Endothelial cell of umbilical vein (primary cell): ENCODE results near the gene CDH22. TPM values are rescaled to one million over a fixed set of nuclear protein-coding genes. Genes with fewer than 3 reads are reported as not detected.

Source experiments
- BruUV-seq: library from RNA; stranded (reverse); fragments of 400-500 nt; replicated peaks from 2 replicates; lab custom pipeline; 2021; lab: Mats Ljungman, UMichigan
- CTCF ChIA-PET: fragments of 300-600, 350-600 bp; sonication (Branson Sonifier 250); formaldehyde crosslinking; loops from one replicate; lab custom pipeline; 2021; ENCODE audit warnings: antibody characterized with exemption, inconsistent platforms; lab: Charles Lee
- POLR2A ChIA-PET: fragments of 300-600, 350-600 bp; sonication (Branson Sonifier 250); formaldehyde crosslinking; loops from one replicate; lab custom pipeline; 2021; ENCODE audit warnings: antibody characterized with exemption, inconsistent platforms; lab: Charles Lee
- DNase-seq: peaks from one replicate; pipeline ENCODE4 v3.0.0-alpha.2; 2011; ENCODE audit warnings: low read depth, low spot score
- FAIRE-seq: peaks from 2 replicates; lab custom pipeline; 2011; peaks lifted over from hg19 to GRCh38; lab: Jason Lieb, UNC
- H2AFZ ChIP-seq: 2 replicates; pipeline ENCODE4 v1.6.0; 2012; ENCODE audit warnings: low read depth, low read length, control low read depth, inconsistent platforms
- H3K27ac ChIP-seq: 2 replicates; pipeline ENCODE4 v1.5.1; 2011; ENCODE audit warnings: low read depth, mild to moderate bottlenecking, control low read depth, low read length, moderate library complexity; ENCODE audit not compliant: insufficient read depth
- H3K27me3 ChIP-seq, 2 experiments: 2 replicates each; pipeline versions ENCODE4 v1.6.0 to v1.6.1; 2011; ENCODE audit warnings: low read length in 2 of 2, mixed read lengths in 1 of 2; ENCODE audit not compliant: control insufficient read depth in 2 of 2, insufficient read depth in 2 of 2
- H3K36me3 ChIP-seq, 2 experiments: 2 replicates in 1 of 2; 3 replicates in 1 of 2; pipeline ENCODE4 v1.5.1; 2011; ENCODE audit warnings: low read length in 2 of 2, mild to moderate bottlenecking in 1 of 2, moderate library complexity in 1 of 2; ENCODE audit not compliant: control insufficient read depth in 2 of 2, insufficient read depth in 2 of 2; ENCODE audit errors: extremely low read depth in 1 of 2
- H3K4me1 ChIP-seq: 3 replicates; pipeline ENCODE4 v1.5.1; 2011; ENCODE audit warnings: mild to moderate bottlenecking, low read length; ENCODE audit not compliant: control insufficient read depth, insufficient read depth; ENCODE audit errors: extremely low read depth
- H3K4me2 ChIP-seq: 2 replicates; pipeline ENCODE4 v1.6.1; 2011; ENCODE audit warnings: low read length, control low read depth, mixed read lengths; ENCODE audit not compliant: insufficient read depth
- H3K4me3 ChIP-seq, 3 experiments: fragments of 200-600 bp in 1 of 3; sonication (generic), shearing (Covaris generic) in 1 of 3; replicated peaks in 1 of 3; 2 replicates each; pipeline ENCODE4 v1.5.1; 2011 to 2016; ENCODE audit warnings: control low read depth in 3 of 3, low read length in 3 of 3, mild to moderate bottlenecking in 2 of 3, inconsistent platforms in 1 of 3, low read depth in 1 of 3, moderate library complexity in 1 of 3; ENCODE audit not compliant: insufficient read depth in 1 of 3
- H3K79me2 ChIP-seq: 2 replicates; pipeline ENCODE4 v1.6.0; 2012; ENCODE audit warnings: low read length, inconsistent platforms; ENCODE audit not compliant: control insufficient read depth, insufficient read depth
- H3K9ac ChIP-seq: replicated peaks from 2 replicates; pipeline ENCODE3; 2011; ENCODE audit warnings: low read length, control low read depth; ENCODE audit not compliant: insufficient read depth; ENCODE audit errors: extremely low read depth
- H3K9me1 ChIP-seq: replicated peaks from 3 replicates; pipeline ENCODE4 v1.6.0; 2011; ENCODE audit warnings: mild to moderate bottlenecking, low read length; ENCODE audit not compliant: control insufficient read depth, insufficient read depth; ENCODE audit errors: extremely low read depth
- H3K9me3 ChIP-seq: replicated peaks from 2 replicates; pipeline ENCODE4 v1.5.1; 2012; ENCODE audit warnings: low read length, inconsistent platforms; ENCODE audit not compliant: control insufficient read depth, insufficient read depth
- H4K20me1 ChIP-seq: replicated peaks from 2 replicates; pipeline ENCODE3; 2011; ENCODE audit warnings: mild to moderate bottlenecking, low read length; ENCODE audit not compliant: control insufficient read depth, insufficient read depth; ENCODE audit errors: extremely low read depth
- EZH2 ChIP-seq: IDR thresholded peaks from 2 replicates; pipeline ENCODE4 v1.6.1; 2012; ENCODE audit warnings: borderline replicate concordance, low read depth, mild to moderate bottlenecking, moderate library complexity, low read length, inconsistent platforms; ENCODE audit not compliant: severe bottlenecking
- FOS ChIP-seq: IDR thresholded peaks from 2 replicates; pipeline ENCODE4 v1.6.1; 2011; ENCODE audit warnings: mild to moderate bottlenecking, low read length, moderate library complexity, borderline replicate concordance; ENCODE audit not compliant: insufficient read depth
- GATA2 ChIP-seq: IDR thresholded peaks from 2 replicates; pipeline ENCODE4 v1.7.0; 2011; ENCODE audit warnings: low read depth, mild to moderate bottlenecking, moderate library complexity, mixed read lengths, low read length; ENCODE audit not compliant: insufficient read length, insufficient read depth
- JUN ChIP-seq: IDR thresholded peaks from 2 replicates; pipeline ENCODE4 v1.6.1; 2011; ENCODE audit warnings: borderline replicate concordance, low read depth; ENCODE audit not compliant: insufficient read length, insufficient read depth
- MYC ChIP-seq: IDR thresholded peaks from one replicate; pipeline ENCODE4 v1.6.1; 2011; ENCODE audit warnings: mild to moderate bottlenecking, low read depth, low read length
- POLR2A ChIP-seq: IDR thresholded peaks from 2 replicates; pipeline ENCODE4 v1.6.1; 2012; ENCODE audit warnings: low read depth, mild to moderate bottlenecking, control low read depth, low read length
- POLR2AphosphoS5 ChIP-seq: IDR thresholded peaks from 2 replicates; pipeline ENCODE4 v1.6.1; 2012; ENCODE audit warnings: low read depth, mild to moderate bottlenecking, control low read depth, low read length, moderate library complexity; ENCODE audit not compliant: insufficient read depth
- dilution Hi-C: fragments of 300-500 bp; cut with MboI; formaldehyde crosslinking; loops from one replicate; pipeline ENCODE4 v1.15.0; 2019; ENCODE audit warnings: low sequenced_read_pairs; ENCODE audit not compliant: extremely low pct_ligation_motif_present
- intact Hi-C: fragments of 100-400 bp; cut with micrococcal nuclease; formaldehyde crosslinking; loops from one replicate; pipeline ENCODE4 v1.10.0; 2022
- polyA plus RNA-seq, 4 experiments: library from polyadenylated mRNA; depleted of rRNA in 3 of 4; stranded (reverse) in 3 of 4; unstranded in 1 of 4; fragments of >200 nt; gene quantifications; 2 replicates each; pipeline versions ENCODE4 v1.2.1 to v1.2.3, GENCODE V29; 2011 to 2012; ENCODE audit warnings: missing spikeins in 1 of 4
- total RNA-seq: library from RNA; stranded (reverse); gene quantifications from 2 replicates; pipeline ENCODE4 v1.2.3, GENCODE V29; 2021
- TF ChIP-seq, protein P1 (sequence below): IDR thresholded peaks from 2 replicates; pipeline ENCODE4 v1.6.1; 2011; ENCODE audit not compliant: insufficient read depth, insufficient read length
- TF ChIP-seq, protein P2 (sequence below), 2 donors: IDR thresholded peaks; 1 replicate in 1 of 2; 2 replicates in 1 of 2; pipeline ENCODE4 v1.5.1; 2011; ENCODE audit warnings: low read length in 2 of 2, mild to moderate bottlenecking in 2 of 2, moderate library complexity in 2 of 2, control low read depth in 1 of 2, inconsistent platforms in 1 of 2, low read depth in 1 of 2; ENCODE audit not compliant: insufficient read depth in 1 of 2; ENCODE audit errors: extremely low read depth in 1 of 2

Gene CDH22
- total and polyA plus RNA-seq, 2 donors (not counting 3 experiments of a cell fraction or from before 2014, with no cell fraction given) = not detected

DNA sequence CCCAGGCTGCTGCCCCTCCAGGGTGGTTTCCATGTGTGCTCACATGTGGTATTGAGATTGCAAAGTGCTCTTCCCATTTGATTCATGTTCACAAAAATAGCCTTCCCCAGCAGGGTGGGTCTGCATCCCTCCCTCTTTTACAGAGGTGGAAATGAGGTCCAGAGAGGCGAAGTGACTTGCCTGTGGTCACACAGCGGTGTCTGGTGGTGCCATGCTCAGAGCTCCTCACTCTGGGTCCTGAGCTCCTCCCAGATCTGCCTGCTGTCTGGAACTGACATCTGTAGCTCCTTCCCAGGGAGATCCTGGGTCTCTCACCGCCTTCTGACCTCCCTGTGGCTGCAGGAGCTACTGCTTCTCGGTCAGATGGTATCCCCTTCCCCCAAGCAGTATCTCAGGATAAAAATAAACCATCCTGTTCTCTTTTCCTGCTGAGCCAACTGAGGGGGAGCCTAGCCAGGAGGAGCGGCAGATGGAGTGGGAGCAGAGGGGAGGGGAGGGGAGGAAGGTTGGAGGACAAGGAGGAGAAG is 178.3 kb downstream of the CDH22 start:
- ChIA-PET CTCF (interaction anchor here (0.8 to 6.2 kb wide), 10 partner anchors 10 to 308 kb away, joined by 3 to 77 read pairs (median 4); partner anchors contain the start of gene ELMO2), POLR2A (no interaction called here)
- Histone ChIP-seq H3K4me3 (no peak overlapping the region), H3K4me2 (no peak overlapping the region), H2AFZ (no peak overlapping the region), H3K4me1 (peaks cover 3% of the 10 kb centered on the region), H3K27ac (no peak overlapping the region), H3K9ac (no peak overlapping the region), H3K9me1 (no peaks in the 10 kb centered on the region), H3K9me3 (no peaks in the 10 kb centered on the region), H3K79me2 (no peaks in the 10 kb centered on the region), H4K20me1 (no peaks in the 10 kb centered on the region), H3K36me3 (peaks cover 0 to 3% of the 10 kb centered on the region in 2 experiments), H3K27me3 (peaks cover 7 to 9% of the 10 kb centered on the region in 2 experiments)
- FAIRE-seq (no peak), DNase-seq (no peak)
- dilution Hi-C loops (no loop called here), intact Hi-C loops (loop anchor here (5.0 kb wide), 1 partner anchor 232 kb away; no protein-coding TSS in a partner anchor)
- TF ChIP-seq POLR2A = no peak
- TF ChIP-seq, protein P1, sequence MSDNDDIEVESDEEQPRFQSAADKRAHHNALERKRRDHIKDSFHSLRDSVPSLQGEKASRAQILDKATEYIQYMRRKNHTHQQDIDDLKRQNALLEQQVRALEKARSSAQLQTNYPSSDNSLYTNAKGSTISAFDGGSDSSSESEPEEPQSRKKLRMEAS = no peak
- TF ChIP-seq EZH2 = no peak
- TF ChIP-seq FOS = no peak
- TF ChIP-seq, protein P2, sequence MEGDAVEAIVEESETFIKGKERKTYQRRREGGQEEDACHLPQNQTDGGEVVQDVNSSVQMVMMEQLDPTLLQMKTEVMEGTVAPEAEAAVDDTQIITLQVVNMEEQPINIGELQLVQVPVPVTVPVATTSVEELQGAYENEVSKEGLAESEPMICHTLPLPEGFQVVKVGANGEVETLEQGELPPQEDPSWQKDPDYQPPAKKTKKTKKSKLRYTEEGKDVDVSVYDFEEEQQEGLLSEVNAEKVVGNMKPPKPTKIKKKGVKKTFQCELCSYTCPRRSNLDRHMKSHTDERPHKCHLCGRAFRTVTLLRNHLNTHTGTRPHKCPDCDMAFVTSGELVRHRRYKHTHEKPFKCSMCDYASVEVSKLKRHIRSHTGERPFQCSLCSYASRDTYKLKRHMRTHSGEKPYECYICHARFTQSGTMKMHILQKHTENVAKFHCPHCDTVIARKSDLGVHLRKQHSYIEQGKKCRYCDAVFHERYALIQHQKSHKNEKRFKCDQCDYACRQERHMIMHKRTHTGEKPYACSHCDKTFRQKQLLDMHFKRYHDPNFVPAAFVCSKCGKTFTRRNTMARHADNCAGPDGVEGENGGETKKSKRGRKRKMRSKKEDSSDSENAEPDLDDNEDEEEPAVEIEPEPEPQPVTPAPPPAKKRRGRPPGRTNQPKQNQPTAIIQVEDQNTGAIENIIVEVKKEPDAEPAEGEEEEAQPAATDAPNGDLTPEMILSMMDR (IDR thresholded peaks at IDR 0.05; ENCODE audit: extremely low read depth in 1 of 2, insufficient read depth in 1 of 2, low read depth in 1 of 2, low read length in 2 of 2) = no peak
- TF ChIP-seq GATA2 = no peak
- no peak for TF ChIP-seq MYC
- no peak for TF ChIP-seq POLR2AphosphoS5
- no peak for TF ChIP-seq JUN
- BruUV-seq = no TSS peak
